ENCODE data around the gene SLC1A4.

The SLC1A4 gene

GRCh38 chr2:65055422-65056214 is 66.4 kb downstream of the SLC1A4 start:
- no peak for DNase-seq

- peak; percentile 91 for DNase-seq
Observed at GRCh38 chr2:65056215-65057053, 67.2 kb downstream of the SLC1A4 start, which contains the start of gene CEP68. Gene CEP68 (plus strand): TSS chr2:65056416. CDS start chr2:65069445, 13,029 bp downstream.

- no peak for DNase-seq
Observed at GRCh38 chr2:65057054-65057375, 67.8 kb downstream of the SLC1A4 start.

- DNase-seq, result peak; percentile 41
Observed at GRCh38 chr2:65057391-65058052, 68.3 kb downstream of the SLC1A4 start.

GRCh38 chr2:65059071-65059470 is 69.9 kb downstream of the SLC1A4 start:
- no peak for DNase-seq

GRCh38 chr2:65061146-65061909 is 72.1 kb downstream of the SLC1A4 start:
- no peak for DNase-seq

- DNase-seq, result no peak
Observed at GRCh38 chr2:65061910-65062339, 72.7 kb downstream of the SLC1A4 start.

GRCh38 chr2:65062843-65063825 is 73.9 kb downstream of the SLC1A4 start:
- no peak for DNase-seq

- DNase-seq, result no peak
Observed at GRCh38 chr2:65064728-65065552, 75.7 kb downstream of the SLC1A4 start.

- no peak for DNase-seq
Observed at GRCh38 chr2:65067806-65068553, 78.8 kb downstream of the SLC1A4 start.

GRCh38 chr2:65069439-65069824 is 80.2 kb downstream of the SLC1A4 start:
- no peak for DNase-seq

GRCh38 chr2:65070172-65070830 is 81.1 kb downstream of the SLC1A4 start:
- no peak for DNase-seq

- DNase-seq, result no peak
Observed at GRCh38 chr2:65070856-65071255, 81.7 kb downstream of the SLC1A4 start.

GRCh38 chr2:65071499-65072180 is 82.4 kb downstream of the SLC1A4 start:
- no peak for DNase-seq

GRCh38 chr2:65072181-65072970 is 83.2 kb downstream of the SLC1A4 start:
- DNase-seq, result no peak
